IMR-90 (cell line): ENCODE measurements around the gene PSD2.

Source experiments
- BHLHE40 ChIP-seq: fragments of 150-350 bp; IDR thresholded peaks from 2 replicates; pipeline ENCODE4 v1.6.1; 2016; ENCODE audit warnings: mild to moderate bottlenecking, low read depth, low read length
- CEBPB ChIP-seq: IDR thresholded peaks from 2 replicates; pipeline ENCODE4 v1.6.1; 2012; ENCODE audit warnings: low read depth, low read length, improper control_type of control experiment
- MXI1 ChIP-seq: IDR thresholded peaks from 2 replicates; pipeline ENCODE4 v1.6.1; 2012; ENCODE audit warnings: low read depth, mild to moderate bottlenecking, low read length, moderate library complexity, borderline replicate concordance
- NFE2L2 ChIP-seq: fragments of 150-350 bp; IDR thresholded peaks from 2 replicates; pipeline ENCODE4 v1.6.1; 2016; ENCODE audit warnings: low read depth, mild to moderate bottlenecking, low read length
- POLR2A ChIP-seq: IDR thresholded peaks from 2 replicates; pipeline ENCODE4 v1.6.1; 2012; ENCODE audit warnings: mild to moderate bottlenecking, low read depth, low read length
- RAD21 ChIP-seq: IDR thresholded peaks from 2 replicates; pipeline ENCODE4 v1.6.1; 2012; ENCODE audit warnings: low read length, improper control_type of control experiment
- TF ChIP-seq, protein P1 (sequence below): conservative IDR thresholded peaks from 2 replicates; pipeline ENCODE4 v1.5.1; 2012; ENCODE audit warnings: mild to moderate bottlenecking, low read depth, low read length, improper control_type of control experiment
- TF ChIP-seq, protein P2 (sequence below): fragments of 150-350 bp; IDR thresholded peaks from 2 replicates; pipeline ENCODE4 v1.6.1; 2017; ENCODE audit warnings: mild to moderate bottlenecking, antibody characterized with exemption, low read length, low read depth
- TF ChIP-seq, protein P3 (sequence below): fragments of 150-350 bp; IDR thresholded peaks from 2 replicates; pipeline ENCODE4 v1.6.1; 2016; ENCODE audit warnings: low read depth, mild to moderate bottlenecking, low read length, moderate library complexity, borderline replicate concordance

DNA sequence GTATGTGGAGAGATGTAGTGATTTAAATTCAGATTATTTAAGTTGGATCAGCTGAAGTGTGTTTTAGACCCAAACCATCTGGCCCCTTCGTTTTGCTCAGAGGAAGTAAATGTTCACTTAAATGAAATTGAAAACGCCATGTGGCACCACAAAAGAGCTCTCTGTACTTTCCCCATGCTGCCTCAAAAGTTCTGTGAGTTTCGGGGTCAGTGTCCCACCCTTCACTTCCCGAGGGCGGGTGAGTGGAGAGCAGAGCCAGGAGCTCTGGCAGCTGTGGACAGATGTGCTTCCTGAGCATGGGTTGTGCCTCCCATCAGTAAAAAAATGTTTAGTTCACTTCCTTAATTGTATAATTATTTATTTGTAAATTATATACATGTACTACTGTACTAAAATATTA, 48.4 kb downstream of the PSD2 start:
- TF ChIP-seq, protein P1, sequence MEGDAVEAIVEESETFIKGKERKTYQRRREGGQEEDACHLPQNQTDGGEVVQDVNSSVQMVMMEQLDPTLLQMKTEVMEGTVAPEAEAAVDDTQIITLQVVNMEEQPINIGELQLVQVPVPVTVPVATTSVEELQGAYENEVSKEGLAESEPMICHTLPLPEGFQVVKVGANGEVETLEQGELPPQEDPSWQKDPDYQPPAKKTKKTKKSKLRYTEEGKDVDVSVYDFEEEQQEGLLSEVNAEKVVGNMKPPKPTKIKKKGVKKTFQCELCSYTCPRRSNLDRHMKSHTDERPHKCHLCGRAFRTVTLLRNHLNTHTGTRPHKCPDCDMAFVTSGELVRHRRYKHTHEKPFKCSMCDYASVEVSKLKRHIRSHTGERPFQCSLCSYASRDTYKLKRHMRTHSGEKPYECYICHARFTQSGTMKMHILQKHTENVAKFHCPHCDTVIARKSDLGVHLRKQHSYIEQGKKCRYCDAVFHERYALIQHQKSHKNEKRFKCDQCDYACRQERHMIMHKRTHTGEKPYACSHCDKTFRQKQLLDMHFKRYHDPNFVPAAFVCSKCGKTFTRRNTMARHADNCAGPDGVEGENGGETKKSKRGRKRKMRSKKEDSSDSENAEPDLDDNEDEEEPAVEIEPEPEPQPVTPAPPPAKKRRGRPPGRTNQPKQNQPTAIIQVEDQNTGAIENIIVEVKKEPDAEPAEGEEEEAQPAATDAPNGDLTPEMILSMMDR, result no peak
- TF ChIP-seq, protein P2, sequence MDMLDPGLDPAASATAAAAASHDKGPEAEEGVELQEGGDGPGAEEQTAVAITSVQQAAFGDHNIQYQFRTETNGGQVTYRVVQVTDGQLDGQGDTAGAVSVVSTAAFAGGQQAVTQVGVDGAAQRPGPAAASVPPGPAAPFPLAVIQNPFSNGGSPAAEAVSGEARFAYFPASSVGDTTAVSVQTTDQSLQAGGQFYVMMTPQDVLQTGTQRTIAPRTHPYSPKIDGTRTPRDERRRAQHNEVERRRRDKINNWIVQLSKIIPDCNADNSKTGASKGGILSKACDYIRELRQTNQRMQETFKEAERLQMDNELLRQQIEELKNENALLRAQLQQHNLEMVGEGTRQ, result no peak
- TF ChIP-seq POLR2A (no peak), NFE2L2 (no peak), RAD21 (no peak), BHLHE40 (no peak), MXI1 (no peak), CEBPB (no peak)
- TF ChIP-seq, protein P3, sequence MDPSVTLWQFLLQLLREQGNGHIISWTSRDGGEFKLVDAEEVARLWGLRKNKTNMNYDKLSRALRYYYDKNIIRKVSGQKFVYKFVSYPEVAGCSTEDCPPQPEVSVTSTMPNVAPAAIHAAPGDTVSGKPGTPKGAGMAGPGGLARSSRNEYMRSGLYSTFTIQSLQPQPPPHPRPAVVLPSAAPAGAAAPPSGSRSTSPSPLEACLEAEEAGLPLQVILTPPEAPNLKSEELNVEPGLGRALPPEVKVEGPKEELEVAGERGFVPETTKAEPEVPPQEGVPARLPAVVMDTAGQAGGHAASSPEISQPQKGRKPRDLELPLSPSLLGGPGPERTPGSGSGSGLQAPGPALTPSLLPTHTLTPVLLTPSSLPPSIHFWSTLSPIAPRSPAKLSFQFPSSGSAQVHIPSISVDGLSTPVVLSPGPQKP, result no peak
